Measurements from ENCODE around the gene BCAS1.

GRCh38 chr20:54074511-54074910 lies 4.1 kb upstream of the BCAS1 start:
- no peak for TF ChIP-seq POLR2A (IDR thresholded peaks at IDR 0.05)
- TF ChIP-seq CTCF (IDR thresholded peaks at IDR 0.05): no peak
